ENCODE measurements around the gene TMEM30A.

Gene TMEM30A

GRCh38 chr6:75261299-75261698 is 23.3 kb downstream of the TMEM30A start:
- DNase-seq = no peak

- DNase-seq = no peak
Measured at GRCh38 chr6:75257343-75258087, 27.1 kb downstream of the TMEM30A start.

- no peak for DNase-seq
Measured at GRCh38 chr6:75250552-75250951, 34.0 kb downstream of the TMEM30A start.

GRCh38 chr6:75249837-75250236 is 34.8 kb downstream of the TMEM30A start:
- no peak for DNase-seq

- DNase-seq = no peak
Measured at GRCh38 chr6:75246386-75246785, 38.2 kb downstream of the TMEM30A start.

GRCh38 chr6:75244063-75244584 is 40.5 kb downstream of the TMEM30A start:
- no peak for DNase-seq

- peak; percentile 95 for DNase-seq
Measured at GRCh38 chr6:75243333-75244062, 41.1 kb downstream of the TMEM30A start, which contains the start of gene COX7A2. Gene COX7A2, minus strand, starts transcription at chr6:75243801. Its CDS starts 67 bp downstream, at chr6:75243734.

- DNase-seq = no peak
Measured at GRCh38 chr6:75236630-75237029, 48.0 kb downstream of the TMEM30A start.

- DNase-seq = no peak
Measured at GRCh38 chr6:75235271-75235670, 49.3 kb downstream of the TMEM30A start.

GRCh38 chr6:75234126-75234865 is 50.3 kb downstream of the TMEM30A start:
- no peak for DNase-seq

GRCh38 chr6:75233092-75233615 is 51.4 kb downstream of the TMEM30A start:
- DNase-seq = no peak

GRCh38 chr6:75230484-75231325 is 53.9 kb downstream of the TMEM30A start:
- no peak for DNase-seq

GRCh38 chr6:75224303-75224926 is 60.2 kb downstream of the TMEM30A start:
- no peak for DNase-seq

GRCh38 chr6:75223428-75223827 is 61.2 kb downstream of the TMEM30A start:
- DNase-seq = no peak

GRCh38 chr6:75222261-75222660 is 62.3 kb downstream of the TMEM30A start:
- no peak for DNase-seq

GRCh38 chr6:75221116-75221515 is 63.5 kb downstream of the TMEM30A start:
- no peak for DNase-seq

- no peak for DNase-seq
Measured at GRCh38 chr6:75220357-75220756, 64.2 kb downstream of the TMEM30A start.

- no peak for DNase-seq
Measured at GRCh38 chr6:75219263-75219662, 65.3 kb downstream of the TMEM30A start.

- no peak for DNase-seq
Measured at GRCh38 chr6:75217193-75217592, 67.4 kb downstream of the TMEM30A start.

- DNase-seq = no peak
Measured at GRCh38 chr6:75215291-75215690, 69.3 kb downstream of the TMEM30A start.

- DNase-seq = no peak
Measured at GRCh38 chr6:75213732-75214131, 70.9 kb downstream of the TMEM30A start.

GRCh38 chr6:75213112-75213511 is 71.5 kb downstream of the TMEM30A start:
- DNase-seq = no peak

Measured in NCI-H1694 treated with DMSO at 0.1 percent for 48 hours (cell line).